WERI-Rb-1 (cell line): ENCODE measurements around the gene PUDP.
"Not testable (repeated sequence)": the region's sequence is repeated elsewhere in the genome, so short reads cannot be mapped to it uniquely, and the experiment has no call there.

Experiments
- DNase-seq: peaks from one replicate; pipeline ENCODE4 v3.0.0-alpha.2; 2020
- H3K27ac ChIP-seq: fragments of 250-450 bp; sonication (Bioruptor Pico); 2 replicates; pipeline ENCODE4 v1.5.1; 2020; ENCODE audit warnings: mild to moderate bottlenecking, moderate library complexity
- H3K27me3 ChIP-seq: fragments of 250-450 bp; sonication (Bioruptor Pico); 2 replicates; pipeline ENCODE4 v1.5.1; 2021; ENCODE audit warnings: mild to moderate bottlenecking, low read depth, moderate library complexity; ENCODE audit not compliant: insufficient read depth, severe bottlenecking
- H3K36me3 ChIP-seq: fragments of 250-450 bp; sonication (Bioruptor Pico); 2 replicates; pipeline ENCODE4 v1.5.1; 2020; ENCODE audit warnings: mild to moderate bottlenecking, moderate library complexity
- H3K4me3 ChIP-seq: 2 replicates; pipeline ENCODE4 v1.5.1; 2011; ENCODE audit warnings: low read depth, mild to moderate bottlenecking, control low read depth, low read length
- H3K9me3 ChIP-seq: fragments of 250-450 bp; sonication (Bioruptor Pico); 2 replicates; pipeline ENCODE4 v1.5.1; 2021; ENCODE audit warnings: mild to moderate bottlenecking, moderate library complexity; ENCODE audit not compliant: severe bottlenecking
- TF ChIP-seq, protein P1 (sequence below): IDR thresholded peaks from 2 replicates; pipeline ENCODE4 v1.5.1; 2011; ENCODE audit warnings: low read depth, mild to moderate bottlenecking, control low read depth, inconsistent platforms, low read length

The PUDP gene

DNA sequence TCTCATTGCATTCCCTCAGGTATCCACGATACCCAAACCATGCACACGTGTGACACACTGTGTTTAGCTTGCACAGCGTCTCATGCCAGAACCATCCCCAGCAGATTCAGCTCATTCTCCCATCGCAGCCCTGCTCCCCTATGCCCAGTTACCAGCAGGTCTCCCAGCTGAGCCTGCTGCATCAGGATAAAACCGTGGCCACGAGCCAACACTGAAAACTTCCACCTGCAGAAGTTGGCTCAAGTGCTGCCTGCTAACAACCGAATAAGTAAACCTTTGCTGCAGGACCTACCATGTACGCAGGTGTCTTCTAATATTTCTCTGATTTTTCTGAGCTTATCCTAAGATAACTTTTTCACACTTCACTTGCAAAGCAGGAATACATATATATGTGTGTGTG, 120.9 kb downstream of the PUDP start:
- H3K27ac ChIP-seq: no peak overlapping the region
- no peaks in the 10 kb centered on the region for H3K27me3 ChIP-seq
- no peak for DNase-seq
- TF ChIP-seq, protein P1, sequence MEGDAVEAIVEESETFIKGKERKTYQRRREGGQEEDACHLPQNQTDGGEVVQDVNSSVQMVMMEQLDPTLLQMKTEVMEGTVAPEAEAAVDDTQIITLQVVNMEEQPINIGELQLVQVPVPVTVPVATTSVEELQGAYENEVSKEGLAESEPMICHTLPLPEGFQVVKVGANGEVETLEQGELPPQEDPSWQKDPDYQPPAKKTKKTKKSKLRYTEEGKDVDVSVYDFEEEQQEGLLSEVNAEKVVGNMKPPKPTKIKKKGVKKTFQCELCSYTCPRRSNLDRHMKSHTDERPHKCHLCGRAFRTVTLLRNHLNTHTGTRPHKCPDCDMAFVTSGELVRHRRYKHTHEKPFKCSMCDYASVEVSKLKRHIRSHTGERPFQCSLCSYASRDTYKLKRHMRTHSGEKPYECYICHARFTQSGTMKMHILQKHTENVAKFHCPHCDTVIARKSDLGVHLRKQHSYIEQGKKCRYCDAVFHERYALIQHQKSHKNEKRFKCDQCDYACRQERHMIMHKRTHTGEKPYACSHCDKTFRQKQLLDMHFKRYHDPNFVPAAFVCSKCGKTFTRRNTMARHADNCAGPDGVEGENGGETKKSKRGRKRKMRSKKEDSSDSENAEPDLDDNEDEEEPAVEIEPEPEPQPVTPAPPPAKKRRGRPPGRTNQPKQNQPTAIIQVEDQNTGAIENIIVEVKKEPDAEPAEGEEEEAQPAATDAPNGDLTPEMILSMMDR: no peak
- no peaks in the 10 kb centered on the region for H3K9me3 ChIP-seq
- H3K4me3 ChIP-seq: no peak overlapping the region
- H3K36me3 ChIP-seq: no peaks in the 10 kb centered on the region

DNA sequence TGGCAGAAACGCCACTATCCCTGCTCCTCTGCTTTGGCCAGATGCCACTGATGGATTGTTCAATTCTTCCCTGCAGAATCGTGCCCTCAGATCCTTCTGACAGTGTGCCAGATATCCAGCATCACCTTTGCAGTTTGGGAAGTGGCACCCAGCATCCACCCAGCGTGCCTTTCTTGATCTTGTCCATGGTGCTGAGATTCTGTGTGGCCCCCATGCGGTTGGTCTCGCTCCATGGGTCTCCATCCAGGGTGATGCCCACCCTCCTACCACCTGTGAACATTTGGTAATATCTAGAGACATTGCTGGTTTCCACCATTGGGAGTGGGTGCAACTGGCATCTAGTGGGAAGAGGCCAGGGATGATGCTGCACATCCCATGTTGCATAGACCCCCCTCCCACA, 121.6 kb downstream of the PUDP start:
- not testable (repeated sequence) for H3K9me3 ChIP-seq, H3K36me3 ChIP-seq, DNase-seq, H3K27ac ChIP-seq, H3K27me3 ChIP-seq, H3K4me3 ChIP-seq

DNA sequence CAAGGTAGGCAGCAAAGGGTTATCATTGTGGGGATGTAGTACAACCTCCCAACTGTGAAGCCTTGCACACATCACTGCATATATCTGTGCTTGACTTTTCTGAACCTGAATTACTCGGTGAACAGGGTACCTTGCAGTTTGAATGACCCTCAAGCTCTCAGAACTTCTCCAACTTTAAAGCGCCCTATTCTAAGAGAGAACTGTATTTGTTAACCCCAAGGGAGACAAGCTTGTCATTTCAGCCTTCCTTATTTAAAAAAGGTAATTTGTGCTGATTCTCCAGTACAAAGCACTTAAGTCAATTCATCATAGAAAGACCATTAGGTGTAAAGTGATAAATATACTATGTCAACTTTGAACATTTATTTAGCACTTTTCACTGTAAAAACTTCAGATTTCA, 122.5 kb downstream of the PUDP start:
- no peaks in the 10 kb centered on the region for H3K9me3 ChIP-seq
- H3K27me3 ChIP-seq: no peaks in the 10 kb centered on the region
- no peaks in the 10 kb centered on the region for H3K36me3 ChIP-seq
- H3K27ac ChIP-seq: no peak overlapping the region
- DNase-seq: no peak
- H3K4me3 ChIP-seq: no peak overlapping the region
- TF ChIP-seq, protein P1: no peak

DNA sequence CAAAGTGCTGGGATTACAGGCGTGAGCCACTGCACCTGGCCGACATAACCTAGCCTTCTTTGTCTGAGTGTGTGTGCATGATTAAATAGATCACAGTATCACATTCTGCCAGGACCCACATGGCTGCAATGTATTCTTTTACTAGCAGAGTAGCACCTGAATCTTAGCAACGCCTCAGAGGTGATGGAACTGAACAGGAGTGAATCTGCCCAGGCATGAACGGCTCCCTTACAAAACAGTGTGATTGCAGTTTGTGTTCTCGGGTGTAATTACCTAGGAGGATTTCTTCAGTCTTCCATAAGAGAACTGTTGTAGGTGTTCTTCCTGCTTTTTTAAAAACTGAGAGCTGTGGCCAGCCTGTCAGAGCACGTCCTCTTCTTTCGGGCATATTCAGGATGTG, 123.1 kb downstream of the PUDP start:
- Histone ChIP-seq H3K36me3 (no peaks in the 10 kb centered on the region), H3K9me3 (no peaks in the 10 kb centered on the region), H3K4me3 (no peak overlapping the region), H3K27ac (no peak overlapping the region), H3K27me3 (no peaks in the 10 kb centered on the region)
- TF ChIP-seq, protein P1: no peak
- DNase-seq: no peak

DNA sequence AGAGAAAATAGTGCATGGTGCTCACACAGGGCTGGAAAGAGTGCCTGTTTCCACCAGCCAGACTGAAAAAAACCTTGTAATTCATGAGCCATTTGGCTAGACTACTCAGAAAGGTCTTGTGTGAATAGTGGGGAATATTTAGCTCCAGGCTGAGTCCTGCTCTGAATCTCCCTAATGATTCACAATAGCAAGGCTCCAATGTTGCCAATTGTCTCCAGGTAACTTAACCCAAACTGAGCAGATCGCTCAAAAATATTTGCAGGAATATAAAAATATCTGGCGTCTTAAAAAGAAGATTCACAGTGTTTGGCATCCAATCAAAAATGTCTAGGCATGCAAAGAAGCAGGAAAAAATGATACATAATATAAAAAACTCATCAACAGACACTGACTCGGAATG, 125.0 kb downstream of the PUDP start:
- not testable (repeated sequence) for DNase-seq

DNA sequence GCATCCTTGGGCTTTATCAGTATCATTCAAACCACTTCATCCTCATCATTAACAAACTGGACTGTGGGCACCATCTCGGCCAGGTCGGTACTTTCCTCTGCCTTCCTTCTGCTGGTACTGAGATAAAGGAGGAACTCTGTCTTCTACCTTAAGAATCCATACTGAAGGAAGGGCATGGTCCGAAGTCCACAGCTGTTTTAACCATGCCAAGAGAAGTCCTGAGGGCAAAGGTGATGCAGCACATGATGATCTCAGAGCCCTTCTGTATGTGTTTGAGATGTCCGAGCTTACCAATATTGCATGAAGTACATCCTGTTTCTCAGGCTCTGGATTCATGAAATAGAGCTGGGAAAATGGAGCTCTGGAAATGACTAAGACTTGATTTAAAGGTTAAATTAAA, 126.0 kb downstream of the PUDP start:
- H3K27me3 ChIP-seq: no peaks in the 10 kb centered on the region
- no peak for DNase-seq
- no peak overlapping the region for H3K4me3 ChIP-seq
- TF ChIP-seq, protein P1: no peak
- H3K9me3 ChIP-seq: no peaks in the 10 kb centered on the region
- no peak overlapping the region for H3K27ac ChIP-seq
- no peaks in the 10 kb centered on the region for H3K36me3 ChIP-seq

More for the DNA sequence above, 125.0 kb downstream of the PUDP start:
- H3K36me3 ChIP-seq, H3K9me3 ChIP-seq, H3K27me3 ChIP-seq, H3K27ac ChIP-seq, H3K4me3 ChIP-seq: not testable (repeated sequence)

DNA sequence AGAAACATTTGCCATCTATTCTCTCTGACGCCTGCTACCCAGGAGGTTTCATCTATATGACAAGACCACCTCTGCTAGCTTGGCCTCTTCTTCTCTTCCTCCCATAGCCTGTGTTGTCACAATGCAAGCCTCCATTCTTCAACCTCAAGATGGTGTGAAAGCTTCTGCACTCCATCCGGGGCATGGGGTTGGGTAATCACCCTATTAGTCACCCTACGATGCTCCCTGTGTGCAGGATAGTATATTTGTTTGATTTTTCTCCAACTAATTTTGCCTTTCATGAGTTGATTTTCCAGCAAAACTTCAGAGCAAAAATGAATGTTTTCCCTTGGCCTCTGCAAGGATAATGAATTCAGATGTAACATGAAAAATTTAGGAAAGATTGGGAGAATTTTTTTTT, 128.4 kb downstream of the PUDP start:
- TF ChIP-seq, protein P1: no peak
- H3K36me3 ChIP-seq: no peaks in the 10 kb centered on the region
- no peak overlapping the region for H3K27ac ChIP-seq
- DNase-seq: no peak
- H3K4me3 ChIP-seq: no peak overlapping the region
- no peaks in the 10 kb centered on the region for H3K27me3 ChIP-seq
- H3K9me3 ChIP-seq: no peaks in the 10 kb centered on the region

DNA sequence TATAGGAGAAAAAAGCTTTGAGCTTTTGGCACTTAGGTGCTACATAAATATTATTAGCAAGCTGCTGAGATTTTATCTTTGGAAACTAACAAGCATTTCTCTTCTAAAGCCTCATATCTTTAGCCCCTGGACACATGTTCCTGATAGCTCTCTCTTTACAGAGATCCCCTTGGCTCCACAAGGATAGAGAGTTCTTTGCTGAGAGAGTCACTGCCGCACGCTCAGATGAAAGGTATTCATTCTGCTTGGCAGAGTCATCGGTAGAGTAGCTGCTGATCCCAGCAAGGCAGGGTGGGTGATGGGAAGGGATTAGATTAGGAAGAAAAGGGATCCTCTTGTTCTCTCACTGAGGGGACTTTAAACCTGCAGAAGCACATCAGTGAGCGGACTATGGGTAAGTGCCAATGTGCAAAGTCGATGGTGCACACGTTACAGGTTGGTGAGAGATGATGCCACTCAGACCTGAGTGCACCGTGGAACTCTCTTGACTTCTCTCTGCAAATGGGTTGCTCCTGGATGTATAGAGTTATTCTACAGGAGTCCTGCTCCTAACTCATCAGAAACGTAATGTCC, 135.6 kb downstream of the PUDP start:
- H3K27me3 ChIP-seq, H3K4me3 ChIP-seq, H3K36me3 ChIP-seq, H3K9me3 ChIP-seq, H3K27ac ChIP-seq: not testable (repeated sequence)
- DNase-seq: peak; percentile 27

DNA sequence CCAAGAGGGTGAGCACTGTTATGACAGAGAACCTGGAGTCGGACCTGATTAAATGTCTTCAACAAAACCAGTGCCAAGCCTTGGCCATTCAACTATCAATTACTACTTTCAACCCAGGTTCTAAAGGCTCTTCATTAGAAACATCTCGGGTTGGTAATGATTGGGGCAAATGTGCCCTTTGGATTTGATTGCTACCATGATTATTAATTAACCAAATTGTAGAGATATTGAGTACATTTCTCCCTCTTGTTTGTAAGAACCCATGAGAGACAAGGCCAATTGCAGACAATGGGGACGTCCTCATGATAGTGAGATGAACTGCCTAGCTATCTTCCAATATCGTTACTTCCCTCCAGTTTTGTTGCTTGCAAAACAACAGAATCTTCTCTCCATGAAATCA, 137.1 kb downstream of the PUDP start:
- not testable (repeated sequence) for H3K27ac ChIP-seq, H3K9me3 ChIP-seq, H3K27me3 ChIP-seq, DNase-seq, H3K4me3 ChIP-seq, H3K36me3 ChIP-seq

DNA sequence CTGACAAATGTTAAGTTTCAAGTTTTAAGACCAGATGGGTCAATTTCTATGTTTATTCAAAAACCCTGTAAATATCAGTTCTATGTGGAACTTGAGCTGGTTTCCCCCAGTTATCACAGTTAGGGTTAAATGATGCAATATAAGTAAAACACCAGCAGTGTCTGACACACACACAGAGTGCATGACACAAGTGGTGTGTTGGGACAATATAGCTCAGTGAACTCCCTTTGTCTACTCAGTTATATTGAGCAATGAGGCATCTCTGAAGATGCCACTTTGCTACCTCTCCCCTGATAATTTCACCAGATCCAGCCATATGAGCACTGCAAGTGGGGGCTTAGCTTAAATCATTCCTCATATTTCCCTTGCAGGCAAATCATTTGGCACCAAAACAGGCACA, 140.6 kb downstream of the PUDP start:
- not testable (repeated sequence) for H3K9me3 ChIP-seq, H3K27me3 ChIP-seq, H3K36me3 ChIP-seq, DNase-seq, H3K4me3 ChIP-seq, H3K27ac ChIP-seq
